H1 (cell line): ENCODE results near the gene LUZP1. TPM values are rescaled to one million over a fixed set of nuclear protein-coding genes. Genes with fewer than 3 reads are reported as not detected.

ENCODE experiments used
- EP300 ChIP-seq, 2 experiments: IDR thresholded peaks; 1 replicate in 1 of 2; 2 replicates in 1 of 2; pipeline ENCODE4 v1.6.1; 2011 to 2012; ENCODE audit warnings: low read depth in 2 of 2, low read length in 2 of 2, mild to moderate bottlenecking in 2 of 2, borderline replicate concordance in 1 of 2, inconsistent platforms in 1 of 2, moderate library complexity in 1 of 2
- GTF2F1 ChIP-seq: IDR thresholded peaks from 2 replicates; pipeline ENCODE4 v1.6.1; 2012; ENCODE audit warnings: low read depth, low read length, improper control_type of control experiment, borderline replicate concordance
- NRF1 ChIP-seq: IDR thresholded peaks from 2 replicates; pipeline ENCODE4 v1.6.1; 2011; ENCODE audit warnings: mild to moderate bottlenecking, low read depth, low read length, improper control_type of control experiment
- RAD21 ChIP-seq, 2 experiments: IDR thresholded peaks in 1 of 2; conservative IDR thresholded peaks in 1 of 2; 2 replicates each; pipeline ENCODE4 v1.6.1; 2011; ENCODE audit warnings: low read depth in 2 of 2, low read length in 2 of 2, improper control_type of control experiment in 1 of 2, inconsistent platforms in 1 of 2, mild to moderate bottlenecking in 1 of 2, moderate library complexity in 1 of 2
- SIN3A ChIP-seq, 2 experiments: IDR thresholded peaks in 1 of 2; conservative IDR thresholded peaks in 1 of 2; 2 replicates each; pipeline ENCODE4 v1.6.1; 2011 to 2012; ENCODE audit warnings: low read length in 2 of 2, improper control_type of control experiment in 1 of 2, low read depth in 1 of 2, mild to moderate bottlenecking in 1 of 2
- SIX5 ChIP-seq: IDR thresholded peaks from 2 replicates; pipeline ENCODE4 v1.6.1; 2011; ENCODE audit warnings: mild to moderate bottlenecking, low read depth, low read length
- SP1 ChIP-seq: IDR thresholded peaks from 2 replicates; pipeline ENCODE4 v1.6.1; 2011; ENCODE audit warnings: low read depth, low read length
- SUZ12 ChIP-seq: fragments of 200-600 bp; sonication (generic); IDR thresholded peaks from 2 replicates; pipeline ENCODE4 v1.6.1; 2012; ENCODE audit warnings: mild to moderate bottlenecking, inconsistent platforms, low read length, moderate library complexity, mixed read lengths
- TCF12 ChIP-seq: IDR thresholded peaks from 2 replicates; pipeline ENCODE4 v1.6.1; 2011; ENCODE audit warnings: low read depth, mild to moderate bottlenecking, low read length
- TEAD4 ChIP-seq: IDR thresholded peaks from 2 replicates; pipeline ENCODE4 v1.6.1; 2012; ENCODE audit warnings: low read depth, low read length, inconsistent platforms, mixed read lengths
- YY1 ChIP-seq: IDR thresholded peaks from 2 replicates; pipeline ENCODE4 v1.6.1; 2011; ENCODE audit warnings: low read depth, mild to moderate bottlenecking, low read length
- polyA plus RNA-seq, 7 experiments: library from polyadenylated mRNA; depleted of rRNA in 3 of 7; stranded (reverse) in 5 of 7; unstranded in 2 of 7; fragments of >200 nt in 5 of 7; fragments of 200-250 nt in 2 of 7; gene quantifications; 1 replicate in 5 of 7; 2 replicates in 1 of 7; 4 replicates in 1 of 7; pipeline versions ENCODE4 v1.2.1 to v1.2.3, GENCODE V29; 2011 to 2013; ENCODE audit warnings: missing spikeins in 2 of 7, mixed read lengths in 2 of 7
- total RNA-seq: library from RNA; stranded (reverse); fragmentation: NEBNext Ultra II Directional; extraction: Animal tissue kit (Norgen Biotek cat#: 25700); gene quantifications from 2 replicates; pipeline ENCODE4 v1.2.1, GENCODE V29; 2021
- TF ChIP-seq, protein P1 (sequence below): fragments of 300-600 bp; sonication (generic); IDR thresholded peaks from 2 replicates; pipeline ENCODE4 v1.7.1; 2012; ENCODE audit warnings: low read length, moderate library complexity, mild to moderate bottlenecking, inconsistent platforms; ENCODE audit not compliant: insufficient replicate concordance

LUZP1 gene
- total and polyA plus RNA-seq, 2 of the 8 experiments (the other 6 are each of a cell fraction or from before 2014, with no cell fraction given) = 14.0 to 60.5 TPM

DNA sequence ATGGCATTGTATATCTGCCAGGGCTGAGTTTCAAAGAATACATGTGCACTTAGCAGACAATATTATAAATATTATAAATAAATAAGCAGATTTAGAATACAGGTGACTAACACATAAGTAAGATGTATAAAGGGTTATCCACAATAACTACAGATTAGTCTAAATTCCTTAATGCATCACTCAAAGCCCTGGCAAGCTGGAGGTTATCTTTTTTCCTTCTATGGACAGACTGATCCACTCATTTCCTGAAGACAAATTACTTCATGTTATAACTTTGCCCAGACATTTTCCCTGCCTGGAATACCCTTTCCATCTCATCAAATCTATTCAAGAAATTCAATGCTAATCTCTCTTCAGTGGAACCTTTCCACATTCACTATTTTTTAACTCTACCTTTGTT lies 38.8 kb downstream of the LUZP1 start (continued):
- TF ChIP-seq, protein P1, sequence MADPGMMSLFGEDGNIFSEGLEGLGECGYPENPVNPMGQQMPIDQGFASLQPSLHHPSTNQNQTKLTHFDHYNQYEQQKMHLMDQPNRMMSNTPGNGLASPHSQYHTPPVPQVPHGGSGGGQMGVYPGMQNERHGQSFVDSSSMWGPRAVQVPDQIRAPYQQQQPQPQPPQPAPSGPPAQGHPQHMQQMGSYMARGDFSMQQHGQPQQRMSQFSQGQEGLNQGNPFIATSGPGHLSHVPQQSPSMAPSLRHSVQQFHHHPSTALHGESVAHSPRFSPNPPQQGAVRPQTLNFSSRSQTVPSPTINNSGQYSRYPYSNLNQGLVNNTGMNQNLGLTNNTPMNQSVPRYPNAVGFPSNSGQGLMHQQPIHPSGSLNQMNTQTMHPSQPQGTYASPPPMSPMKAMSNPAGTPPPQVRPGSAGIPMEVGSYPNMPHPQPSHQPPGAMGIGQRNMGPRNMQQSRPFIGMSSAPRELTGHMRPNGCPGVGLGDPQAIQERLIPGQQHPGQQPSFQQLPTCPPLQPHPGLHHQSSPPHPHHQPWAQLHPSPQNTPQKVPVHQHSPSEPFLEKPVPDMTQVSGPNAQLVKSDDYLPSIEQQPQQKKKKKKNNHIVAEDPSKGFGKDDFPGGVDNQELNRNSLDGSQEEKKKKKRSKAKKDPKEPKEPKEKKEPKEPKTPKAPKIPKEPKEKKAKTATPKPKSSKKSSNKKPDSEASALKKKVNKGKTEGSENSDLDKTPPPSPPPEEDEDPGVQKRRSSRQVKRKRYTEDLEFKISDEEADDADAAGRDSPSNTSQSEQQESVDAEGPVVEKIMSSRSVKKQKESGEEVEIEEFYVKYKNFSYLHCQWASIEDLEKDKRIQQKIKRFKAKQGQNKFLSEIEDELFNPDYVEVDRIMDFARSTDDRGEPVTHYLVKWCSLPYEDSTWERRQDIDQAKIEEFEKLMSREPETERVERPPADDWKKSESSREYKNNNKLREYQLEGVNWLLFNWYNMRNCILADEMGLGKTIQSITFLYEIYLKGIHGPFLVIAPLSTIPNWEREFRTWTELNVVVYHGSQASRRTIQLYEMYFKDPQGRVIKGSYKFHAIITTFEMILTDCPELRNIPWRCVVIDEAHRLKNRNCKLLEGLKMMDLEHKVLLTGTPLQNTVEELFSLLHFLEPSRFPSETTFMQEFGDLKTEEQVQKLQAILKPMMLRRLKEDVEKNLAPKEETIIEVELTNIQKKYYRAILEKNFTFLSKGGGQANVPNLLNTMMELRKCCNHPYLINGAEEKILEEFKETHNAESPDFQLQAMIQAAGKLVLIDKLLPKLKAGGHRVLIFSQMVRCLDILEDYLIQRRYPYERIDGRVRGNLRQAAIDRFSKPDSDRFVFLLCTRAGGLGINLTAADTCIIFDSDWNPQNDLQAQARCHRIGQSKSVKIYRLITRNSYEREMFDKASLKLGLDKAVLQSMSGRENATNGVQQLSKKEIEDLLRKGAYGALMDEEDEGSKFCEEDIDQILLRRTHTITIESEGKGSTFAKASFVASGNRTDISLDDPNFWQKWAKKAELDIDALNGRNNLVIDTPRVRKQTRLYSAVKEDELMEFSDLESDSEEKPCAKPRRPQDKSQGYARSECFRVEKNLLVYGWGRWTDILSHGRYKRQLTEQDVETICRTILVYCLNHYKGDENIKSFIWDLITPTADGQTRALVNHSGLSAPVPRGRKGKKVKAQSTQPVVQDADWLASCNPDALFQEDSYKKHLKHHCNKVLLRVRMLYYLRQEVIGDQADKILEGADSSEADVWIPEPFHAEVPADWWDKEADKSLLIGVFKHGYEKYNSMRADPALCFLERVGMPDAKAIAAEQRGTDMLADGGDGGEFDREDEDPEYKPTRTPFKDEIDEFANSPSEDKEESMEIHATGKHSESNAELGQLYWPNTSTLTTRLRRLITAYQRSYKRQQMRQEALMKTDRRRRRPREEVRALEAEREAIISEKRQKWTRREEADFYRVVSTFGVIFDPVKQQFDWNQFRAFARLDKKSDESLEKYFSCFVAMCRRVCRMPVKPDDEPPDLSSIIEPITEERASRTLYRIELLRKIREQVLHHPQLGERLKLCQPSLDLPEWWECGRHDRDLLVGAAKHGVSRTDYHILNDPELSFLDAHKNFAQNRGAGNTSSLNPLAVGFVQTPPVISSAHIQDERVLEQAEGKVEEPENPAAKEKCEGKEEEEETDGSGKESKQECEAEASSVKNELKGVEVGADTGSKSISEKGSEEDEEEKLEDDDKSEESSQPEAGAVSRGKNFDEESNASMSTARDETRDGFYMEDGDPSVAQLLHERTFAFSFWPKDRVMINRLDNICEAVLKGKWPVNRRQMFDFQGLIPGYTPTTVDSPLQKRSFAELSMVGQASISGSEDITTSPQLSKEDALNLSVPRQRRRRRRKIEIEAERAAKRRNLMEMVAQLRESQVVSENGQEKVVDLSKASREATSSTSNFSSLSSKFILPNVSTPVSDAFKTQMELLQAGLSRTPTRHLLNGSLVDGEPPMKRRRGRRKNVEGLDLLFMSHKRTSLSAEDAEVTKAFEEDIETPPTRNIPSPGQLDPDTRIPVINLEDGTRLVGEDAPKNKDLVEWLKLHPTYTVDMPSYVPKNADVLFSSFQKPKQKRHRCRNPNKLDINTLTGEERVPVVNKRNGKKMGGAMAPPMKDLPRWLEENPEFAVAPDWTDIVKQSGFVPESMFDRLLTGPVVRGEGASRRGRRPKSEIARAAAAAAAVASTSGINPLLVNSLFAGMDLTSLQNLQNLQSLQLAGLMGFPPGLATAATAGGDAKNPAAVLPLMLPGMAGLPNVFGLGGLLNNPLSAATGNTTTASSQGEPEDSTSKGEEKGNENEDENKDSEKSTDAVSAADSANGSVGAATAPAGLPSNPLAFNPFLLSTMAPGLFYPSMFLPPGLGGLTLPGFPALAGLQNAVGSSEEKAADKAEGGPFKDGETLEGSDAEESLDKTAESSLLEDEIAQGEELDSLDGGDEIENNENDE = no peak
- TF ChIP-seq YY1 (no peak), RAD21 (IDR thresholded peaks at IDR 0.05 in 1 of 2, conservative IDR thresholded peaks at IDR 0.05 in 1 of 2; ENCODE audit: low read depth in 2 of 2, low read length in 2 of 2) (no peak), EP300 (IDR thresholded peaks at IDR 0.05; ENCODE audit: borderline replicate concordance in 1 of 2, low read depth in 2 of 2, low read length in 2 of 2) (no peak), TEAD4 (no peak), GTF2F1 (no peak), TCF12 (no peak), SIX5 (no peak), SP1 (no peak), NRF1 (no peak), SIN3A (conservative IDR thresholded peaks at IDR 0.05 in 1 of 2, IDR thresholded peaks at IDR 0.05 in 1 of 2; ENCODE audit: low read depth in 1 of 2, low read length in 2 of 2) (no peak), SUZ12 (no peak)
